Measurements from ENCODE around the gene CCSAP. TPM values are rescaled to one million over a fixed set of nuclear protein-coding genes. Genes with fewer than 3 reads are reported as not detected.

The CCSAP gene
- total and polyA plus RNA-seq, 10 of the 15 experiments (the other 5 are each of a cell fraction or from before 2014, with no cell fraction given): 0.75 to 3.4 (median 2.8) TPM

- TF ChIP-seq RUNX3 (IDR thresholded peaks at IDR 0.05; ENCODE audit: low read length) (no peak), ZBTB40 (IDR thresholded peaks at IDR 0.05; ENCODE audit: borderline replicate concordance) (no peak)
- Histone ChIP-seq H3K4me2 (ENCODE audit: control insufficient read depth, insufficient read depth) (no peak overlapping the region), H3K9me3 (replicated peaks; ENCODE audit: control insufficient read depth, insufficient read depth, low read length) (peaks cover 4% of the 10 kb centered on the region; the same call in 2 of the 3 replicates), H2AFZ (ENCODE audit: control insufficient read depth, low read depth, low read length) (no peak overlapping the region), H3K4me3 (no peak overlapping the region), H3K27ac (ENCODE audit: control insufficient read depth, insufficient read depth) (no peak overlapping the region), H4K20me1 (ENCODE audit: control insufficient read depth, insufficient read depth) (no peaks in the 10 kb centered on the region), H3K79me2 (ENCODE audit: control insufficient read depth, insufficient read depth, low read length) (no peaks in the 10 kb centered on the region), H3K9ac (ENCODE audit: control insufficient read depth, insufficient read depth, low read length) (no peak overlapping the region), H3K27me3 (replicated peaks in 1 of 2; ENCODE audit: control insufficient read depth in 2 of 2, insufficient read depth in 2 of 2, low read length in 1 of 2) (peaks cover 1 to 4% of the 10 kb centered on the region in 2 experiments; a peak in 3 of 4 replicates), H3K4me1 (ENCODE audit: control insufficient read depth, insufficient read depth, low read length) (no peaks in the 10 kb centered on the region), H3K36me3 (ENCODE audit: control insufficient read depth in 2 of 2, insufficient read depth in 2 of 2, low read length in 1 of 2) (no peaks in the 10 kb centered on the region)
- no TSS peak for BruUV-seq (replicated peaks)
- ChIA-PET RAD21 (ENCODE audit: unreplicated experiment) (no interaction called here), POLR2A (no interaction called here), SMC1A (ENCODE audit: uncharacterized antibody, unreplicated experiment) (interaction anchor here (1.0 to 1.6 kb wide), 2 partner anchors 41 to 91 kb away, joined by 4 to 5 read pairs; no protein-coding TSS in a partner anchor), CTCF (no interaction called here)
- ATAC-seq: no peak
- in situ Hi-C loops (cut with MboI): no loop called here
- no peak for FAIRE-seq
- WGBS (ENCODE audit: insufficient coverage, insufficient replicate concordance, low lambda C conversion rate, missing lambda C conversion rate): 36% methylated on average over 4 of the region's 4 CpGs
- no peak for DNase-seq (ENCODE audit: low read depth, low spot score)
- intact Hi-C loops (cut with micrococcal nuclease; ENCODE audit: unreplicated experiment): no loop called here
These were observed 17.6 kb upstream of the CCSAP start for GRCh38 chr1:229360420-229360819.

GRCh38 chr1:229355661-229356060 lies 12.8 kb upstream of the CCSAP start:
- peaks cover 0 to 2% of the 10 kb centered on the region in 2 experiments; a peak in 1 of 4 replicates for H3K27me3 ChIP-seq (replicated peaks in 1 of 2; ENCODE audit: control insufficient read depth in 2 of 2, insufficient read depth in 2 of 2, low read length in 1 of 2)
- intact Hi-C loops (cut with micrococcal nuclease; ENCODE audit: unreplicated experiment): no loop called here
- H3K4me1 ChIP-seq (ENCODE audit: control insufficient read depth, insufficient read depth, low read length): no peaks in the 10 kb centered on the region
- H4K20me1 ChIP-seq (ENCODE audit: control insufficient read depth, insufficient read depth): no peaks in the 10 kb centered on the region
- FAIRE-seq (no peak), DNase-seq (ENCODE audit: low read depth, low spot score) (no peak), ATAC-seq (no peak)
- no peak overlapping the region for H3K4me3 ChIP-seq
- RAD21 ChIA-PET (ENCODE audit: unreplicated experiment): no interaction called here
- CTCF ChIA-PET: no interaction called here
- BruUV-seq (replicated peaks): no TSS peak
- no peak overlapping the region for H2AFZ ChIP-seq (ENCODE audit: control insufficient read depth, low read depth, low read length)
- H3K9ac ChIP-seq (ENCODE audit: control insufficient read depth, insufficient read depth, low read length): no peak overlapping the region
- no peaks in the 10 kb centered on the region for H3K79me2 ChIP-seq (ENCODE audit: control insufficient read depth, insufficient read depth, low read length)
- H3K9me3 ChIP-seq (replicated peaks; ENCODE audit: control insufficient read depth, insufficient read depth, low read length): peaks cover 6% of the 10 kb centered on the region
- POLR2A ChIA-PET: interaction anchor here (0.6 kb wide), 1 partner anchor 161 kb away, joined by 8 read pairs; no protein-coding TSS in a partner anchor
- in situ Hi-C loops (cut with MboI): no loop called here
- SMC1A ChIA-PET (ENCODE audit: uncharacterized antibody, unreplicated experiment): no interaction called here
- H3K4me2 ChIP-seq (ENCODE audit: control insufficient read depth, insufficient read depth): no peak overlapping the region
- no peaks in the 10 kb centered on the region for H3K36me3 ChIP-seq (ENCODE audit: control insufficient read depth in 2 of 2, insufficient read depth in 2 of 2, low read length in 1 of 2)
- no peak overlapping the region for H3K27ac ChIP-seq (ENCODE audit: control insufficient read depth, insufficient read depth)
- TF ChIP-seq BHLHE40 (IDR thresholded peaks at IDR 0.05; ENCODE audit: borderline replicate concordance in 1 of 2, low read depth in 2 of 2, low read length in 1 of 2) (no peak), CBX5 (IDR thresholded peaks at IDR 0.05; ENCODE audit: low read depth) (no peak), TAF1 (IDR thresholded peaks at IDR 0.05; ENCODE audit: borderline replicate concordance, low read depth, low read length) (no peak), NR2F1 (conservative IDR thresholded peaks at IDR 0.05) (no peak), STAT1 (conservative IDR thresholded peaks at IDR 0.05) (no peak), TCF12 (IDR thresholded peaks at IDR 0.05; ENCODE audit: low read depth, low read length) (no peak), DPF2 (IDR thresholded peaks at IDR 0.05) (no peak), ATF2 (IDR thresholded peaks at IDR 0.05; ENCODE audit: low read length) (no peak), SMAD5 (IDR thresholded peaks at IDR 0.05; ENCODE audit: low read depth) (no peak), IRF5 (IDR thresholded peaks at IDR 0.05; ENCODE audit: borderline replicate concordance) (no peak), RUNX3 (IDR thresholded peaks at IDR 0.05; ENCODE audit: low read length) (no peak)

All from GM12878 (cell line).